ENCODE results near the gene ANO1. TPM values are rescaled to one million over a fixed set of nuclear protein-coding genes. Genes with fewer than 3 reads are reported as not detected.

The ANO1 gene
- total RNA-seq, 1 donor from 2014 or later: 14.9 TPM

GRCh38 chr11:70145071-70145470, 67.0 kb downstream of the ANO1 start:
- no peaks in the 10 kb centered on the region for H3K36me3 Mint-ChIP-seq
- H3K27me3 Mint-ChIP-seq: peaks cover 54% of the 10 kb centered on the region
- no peak for TF ChIP-seq CTCF (conservative IDR thresholded peaks at IDR 0.05)
- no peak overlapping the region for H3K4me3 Mint-ChIP-seq
- peaks cover 42% of the 10 kb centered on the region for H3K4me1 Mint-ChIP-seq (ENCODE audit: unreplicated experiment)
- H3K27ac Mint-ChIP-seq: no peak overlapping the region
- H3K9me3 Mint-ChIP-seq: no peaks in the 10 kb centered on the region
- DNase-seq (ENCODE audit: extremely low spot score, unreplicated experiment): no peak

DNA sequence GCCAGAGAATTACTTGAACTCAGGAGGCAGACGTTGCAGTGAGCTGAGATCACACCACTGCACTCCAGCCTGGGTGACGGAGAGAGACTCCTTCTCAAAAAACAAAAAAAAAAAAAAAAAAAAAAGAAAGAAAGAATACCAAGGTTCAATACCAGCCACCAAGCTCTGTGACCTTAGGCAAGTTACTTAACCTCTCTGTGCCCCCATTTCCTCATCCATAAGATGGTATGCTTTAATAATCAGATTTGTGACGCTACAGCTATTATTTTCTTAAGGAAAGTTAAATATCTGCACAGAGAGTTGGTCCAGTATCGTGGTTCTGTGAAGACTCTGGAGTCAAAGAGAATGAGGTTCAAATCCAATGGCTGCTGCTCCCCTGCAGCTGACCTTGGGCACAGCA, 67.7 kb downstream of the ANO1 start:
- no peak overlapping the region for H3K4me3 Mint-ChIP-seq
- no peaks in the 10 kb centered on the region for H3K36me3 Mint-ChIP-seq
- H3K4me1 Mint-ChIP-seq (ENCODE audit: unreplicated experiment): peaks cover 37% of the 10 kb centered on the region
- peaks cover 53% of the 10 kb centered on the region for H3K27me3 Mint-ChIP-seq
- no peak for TF ChIP-seq CTCF (conservative IDR thresholded peaks at IDR 0.05)
- no peak overlapping the region for H3K27ac Mint-ChIP-seq
- no peak for DNase-seq (ENCODE audit: extremely low spot score, unreplicated experiment)
- no peaks in the 10 kb centered on the region for H3K9me3 Mint-ChIP-seq

- no peaks in the 10 kb centered on the region for H3K36me3 Mint-ChIP-seq
- H3K27ac Mint-ChIP-seq: no peak overlapping the region
- no peak for DNase-seq (ENCODE audit: extremely low spot score, unreplicated experiment)
- H3K4me3 Mint-ChIP-seq: no peak overlapping the region
- H3K9me3 Mint-ChIP-seq: no peaks in the 10 kb centered on the region
- peaks cover 48% of the 10 kb centered on the region for H3K27me3 Mint-ChIP-seq
- no peak for TF ChIP-seq CTCF (conservative IDR thresholded peaks at IDR 0.05)
- peaks cover 32% of the 10 kb centered on the region for H3K4me1 Mint-ChIP-seq (ENCODE audit: unreplicated experiment)
Measured at GRCh38 chr11:70146299-70146698, 68.2 kb downstream of the ANO1 start.

DNA sequence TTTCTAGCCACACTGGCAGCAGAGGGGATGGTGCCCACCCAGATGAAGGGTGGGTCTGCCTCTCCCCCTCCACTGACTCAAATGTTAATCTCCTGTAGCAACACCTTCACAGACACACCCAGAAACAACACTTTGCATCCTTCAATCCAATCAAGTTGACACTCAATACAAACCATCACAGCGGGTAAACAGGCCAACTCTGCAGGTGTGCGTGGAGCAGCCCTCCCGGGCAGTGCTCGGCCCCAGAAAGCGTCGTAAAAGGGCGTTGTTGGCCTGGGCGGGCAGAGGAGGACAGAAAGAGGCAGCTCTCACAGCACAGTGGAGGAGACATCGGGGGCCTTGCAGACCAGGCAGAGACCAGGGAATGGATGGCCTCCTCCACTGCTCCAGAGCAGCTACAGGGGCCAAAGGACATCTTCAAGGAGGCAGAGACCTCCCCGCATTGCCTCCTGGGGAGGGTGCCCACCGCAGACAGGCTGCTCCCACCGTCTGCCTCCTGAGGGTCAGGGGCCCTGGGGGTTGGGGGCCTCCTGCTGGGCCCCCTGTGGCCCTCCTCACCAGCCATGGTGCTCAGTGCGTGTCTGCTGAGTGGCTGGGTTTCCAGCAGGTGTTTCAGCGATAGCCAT, 68.9 kb downstream of the ANO1 start:
- TF ChIP-seq CTCF (conservative IDR thresholded peaks at IDR 0.05): no peak
- Mint-ChIP-seq H3K27me3 (peaks cover 41% of the 10 kb centered on the region), H3K4me1 (ENCODE audit: unreplicated experiment) (peaks cover 25% of the 10 kb centered on the region), H3K36me3 (no peaks in the 10 kb centered on the region), H3K27ac (no peak overlapping the region), H3K4me3 (no peak overlapping the region), H3K9me3 (no peaks in the 10 kb centered on the region)
- no peak for DNase-seq (ENCODE audit: extremely low spot score, unreplicated experiment)

- Mint-ChIP-seq H3K4me1 (ENCODE audit: unreplicated experiment) (peaks cover 23% of the 10 kb centered on the region), H3K27ac (no peak overlapping the region), H3K27me3 (peaks cover 44% of the 10 kb centered on the region)
Measured at GRCh38 chr11:70147668-70148067, 69.6 kb downstream of the ANO1 start.

More at GRCh38 chr11:70147668-70148067, 69.6 kb downstream of the ANO1 start:
- H3K4me3 Mint-ChIP-seq: no peak overlapping the region
- no peaks in the 10 kb centered on the region for H3K36me3 Mint-ChIP-seq
- H3K9me3 Mint-ChIP-seq: no peaks in the 10 kb centered on the region
- DNase-seq (ENCODE audit: extremely low spot score, unreplicated experiment): no peak
- no peak for TF ChIP-seq CTCF (conservative IDR thresholded peaks at IDR 0.05)
